Measurements from ENCODE around the gene ZFR2. TPM values are rescaled to one million over a fixed set of nuclear protein-coding genes. Genes with fewer than 3 reads are reported as not detected.
"Not testable (repeated sequence)": the region's sequence is repeated elsewhere in the genome, so short reads cannot be mapped to it uniquely, and the experiment has no call there.

The ZFR2 gene
- total RNA-seq, 2 experiments from 2014 or later, result 0.23 TPM; not detected in 1

DNA sequence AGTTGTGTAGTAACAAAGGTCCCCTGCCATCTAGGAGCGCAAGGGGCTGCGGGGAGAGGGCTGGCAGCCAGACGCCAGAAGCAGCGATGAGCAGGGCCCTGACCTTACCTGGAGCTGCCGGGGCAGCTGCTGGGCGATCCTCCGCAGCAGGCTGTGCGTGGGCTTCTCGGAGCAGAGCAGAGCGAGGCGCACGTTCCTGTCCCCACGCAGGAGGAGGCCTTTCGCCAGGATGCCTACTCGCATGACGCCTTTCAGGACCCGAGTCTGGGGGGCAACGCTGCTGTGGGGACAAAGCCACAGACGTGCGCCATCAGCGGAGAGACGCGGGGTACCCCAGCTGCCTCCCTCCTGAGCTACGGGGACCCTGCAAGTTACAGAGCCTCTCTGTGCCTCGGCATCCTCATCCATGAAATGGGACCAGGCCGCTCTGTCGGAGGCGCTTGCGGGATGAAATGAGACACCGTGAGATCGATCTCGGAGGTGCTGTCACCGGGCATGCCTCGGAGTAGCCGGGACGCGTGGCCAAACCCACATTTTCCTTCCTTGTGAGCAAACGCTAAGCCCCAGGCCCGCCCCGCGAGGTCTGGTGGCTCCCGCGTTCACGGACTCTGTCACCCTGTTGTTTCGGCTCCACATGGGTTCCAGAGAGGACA lies 52.1 kb downstream of the ZFR2 start:
- Mint-ChIP-seq H3K27me3 (no peaks in the 10 kb centered on the region), H3K27ac (no peak overlapping the region), H3K9me3 (peaks cover 4% of the 10 kb centered on the region), H3K4me3 (no peak overlapping the region), H3K4me1 (ENCODE audit: low read depth) (peaks cover 43% of the 10 kb centered on the region), H3K36me3 (ENCODE audit: low read depth) (peaks cover 3% of the 10 kb centered on the region)
- POLR2A ChIA-PET, result no interaction called here
- intact Hi-C loops (cut with micrococcal nuclease), result loop anchor here (10.0 kb wide), 1 partner anchor 52 kb away; the partner anchor contains the start of genes APBA3 and MRPL54
- CTCF ChIA-PET, result interaction anchor here (1.2 to 3.5 kb wide), 2 partner anchors 32 to 54 kb away, joined by 3 to 18 read pairs; partner anchors contain the start of genes APBA3 and MRPL54
- DNase-seq, result no peak
- TF ChIP-seq, protein P1, sequence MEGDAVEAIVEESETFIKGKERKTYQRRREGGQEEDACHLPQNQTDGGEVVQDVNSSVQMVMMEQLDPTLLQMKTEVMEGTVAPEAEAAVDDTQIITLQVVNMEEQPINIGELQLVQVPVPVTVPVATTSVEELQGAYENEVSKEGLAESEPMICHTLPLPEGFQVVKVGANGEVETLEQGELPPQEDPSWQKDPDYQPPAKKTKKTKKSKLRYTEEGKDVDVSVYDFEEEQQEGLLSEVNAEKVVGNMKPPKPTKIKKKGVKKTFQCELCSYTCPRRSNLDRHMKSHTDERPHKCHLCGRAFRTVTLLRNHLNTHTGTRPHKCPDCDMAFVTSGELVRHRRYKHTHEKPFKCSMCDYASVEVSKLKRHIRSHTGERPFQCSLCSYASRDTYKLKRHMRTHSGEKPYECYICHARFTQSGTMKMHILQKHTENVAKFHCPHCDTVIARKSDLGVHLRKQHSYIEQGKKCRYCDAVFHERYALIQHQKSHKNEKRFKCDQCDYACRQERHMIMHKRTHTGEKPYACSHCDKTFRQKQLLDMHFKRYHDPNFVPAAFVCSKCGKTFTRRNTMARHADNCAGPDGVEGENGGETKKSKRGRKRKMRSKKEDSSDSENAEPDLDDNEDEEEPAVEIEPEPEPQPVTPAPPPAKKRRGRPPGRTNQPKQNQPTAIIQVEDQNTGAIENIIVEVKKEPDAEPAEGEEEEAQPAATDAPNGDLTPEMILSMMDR (IDR thresholded peaks at IDR 0.05), result no peak
- ATAC-seq, result no peak

DNA sequence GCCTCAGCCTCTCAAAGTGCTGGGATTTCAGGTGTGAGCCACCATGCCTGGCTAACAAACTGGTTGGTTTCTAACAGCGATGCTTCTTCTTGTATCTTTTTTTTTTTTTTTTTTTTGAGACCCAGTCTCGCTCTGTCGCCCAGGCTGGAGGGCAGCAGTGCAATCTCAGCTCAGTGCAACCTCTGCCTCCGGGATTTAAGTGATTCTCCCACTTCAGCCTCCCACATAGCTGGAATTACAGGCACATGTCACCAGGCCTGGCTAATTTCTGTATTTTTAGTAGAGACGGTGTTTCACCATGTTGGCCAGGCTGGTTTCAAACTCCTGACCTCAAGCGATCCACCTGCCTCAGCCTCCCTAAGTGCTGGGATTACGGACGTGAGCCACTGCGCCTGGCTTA lies 52.7 kb downstream of the ZFR2 start:
- H3K4me3 Mint-ChIP-seq; POLR2A ChIA-PET; ATAC-seq; H3K36me3 Mint-ChIP-seq (ENCODE audit: low read depth); H3K27me3 Mint-ChIP-seq; H3K27ac Mint-ChIP-seq; DNase-seq; H3K9me3 Mint-ChIP-seq: not testable (repeated sequence)
- CTCF ChIA-PET, result interaction anchor here (1.2 to 3.5 kb wide), 4 partner anchors 20 to 149 kb away, joined by 3 to 18 read pairs (median 4); partner anchors contain the start of genes APBA3 and MRPL54
- peaks cover 42% of the 10 kb centered on the region for H3K4me1 Mint-ChIP-seq (ENCODE audit: low read depth)
- intact Hi-C loops (cut with micrococcal nuclease), result loop anchor here (10.0 kb wide), 1 partner anchor 51 kb away; the partner anchor contains the start of genes APBA3 and MRPL54

GRCh38 chr19:3814648-3815047 lies 54.2 kb downstream of the ZFR2 start:
- Mint-ChIP-seq H3K4me3 (no peak overlapping the region), H3K9me3 (peaks cover 4% of the 10 kb centered on the region), H3K4me1 (ENCODE audit: low read depth) (peaks cover 53% of the 10 kb centered on the region), H3K27me3 (no peaks in the 10 kb centered on the region), H3K27ac (peak overlapping the region; percentile 93), H3K36me3 (ENCODE audit: low read depth) (peaks cover 3% of the 10 kb centered on the region)
- POLR2A ChIA-PET, result no interaction called here
- TF ChIP-seq, protein P1 (IDR thresholded peaks at IDR 0.05), result no peak
- DNase-seq (no peak), ATAC-seq (no peak)
- intact Hi-C loops (cut with micrococcal nuclease), result loop anchor here (10.0 kb wide), 1 partner anchor 50 kb away; the partner anchor contains the start of genes APBA3 and MRPL54
- CTCF ChIA-PET, result interaction anchor here (1.3 to 1.5 kb wide), 2 partner anchors 18 to 147 kb away, joined by 3 to 5 read pairs; no protein-coding TSS in a partner anchor

DNA sequence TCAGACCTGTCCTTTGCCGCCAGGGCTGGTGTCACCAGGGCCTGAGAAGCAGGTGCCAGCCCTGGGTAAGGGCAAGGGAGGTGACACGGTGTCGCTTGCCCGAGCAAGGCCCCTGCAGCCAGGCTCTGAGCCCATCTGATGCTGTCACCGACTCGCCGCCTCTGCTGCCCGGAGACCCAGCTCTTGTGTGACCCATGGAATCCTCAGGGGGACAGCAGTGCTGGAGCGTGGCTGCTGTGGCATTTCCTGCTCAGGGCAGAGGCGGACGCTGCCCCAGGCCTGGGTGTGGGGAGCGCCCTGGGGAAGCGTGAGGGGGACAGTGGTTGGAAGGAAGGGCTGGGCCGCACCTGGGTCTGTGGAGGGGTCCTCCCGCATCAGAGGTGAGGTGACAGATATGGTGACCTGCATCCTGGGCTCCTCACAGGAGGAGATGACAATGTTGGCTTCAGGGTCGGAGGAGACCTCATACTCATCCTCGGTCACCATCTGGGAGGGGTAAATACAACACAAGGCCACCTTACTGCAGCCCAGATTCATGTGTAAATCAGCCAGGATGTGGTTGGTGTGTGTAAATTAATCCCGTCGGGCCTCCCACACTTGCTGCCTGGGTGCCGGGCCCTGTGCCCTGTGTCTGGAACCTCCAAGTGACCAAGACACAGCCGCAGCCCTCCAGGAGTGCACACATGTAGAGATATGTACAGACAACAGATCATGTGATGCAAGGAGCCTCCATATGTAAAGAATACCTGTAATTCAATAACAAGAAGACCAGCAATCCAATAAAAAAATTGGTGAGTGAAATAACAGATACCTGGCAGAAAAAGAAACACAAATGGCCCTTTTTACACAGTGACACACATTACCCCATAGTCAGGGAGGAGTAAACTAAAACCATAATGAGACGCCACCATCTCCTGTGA lies 55.1 kb downstream of the ZFR2 start:
- peaks cover 4% of the 10 kb centered on the region for H3K9me3 Mint-ChIP-seq
- ATAC-seq, result no peak
- H3K27me3 Mint-ChIP-seq, result no peaks in the 10 kb centered on the region
- CTCF ChIA-PET, result interaction anchor here (0.6 to 2.6 kb wide), 4 partner anchors 8 to 326 kb away, joined by 3 to 14 read pairs (median 3); no protein-coding TSS in a partner anchor
- H3K4me3 Mint-ChIP-seq, result no peak overlapping the region
- POLR2A ChIA-PET, result interaction anchor here (1.2 to 2.9 kb wide), 6 partner anchors 16 to 51 kb away, joined by 3 to 15 read pairs (median 7); partner anchors contain the start of genes MATK and MRPL54
- H3K4me1 Mint-ChIP-seq (ENCODE audit: low read depth), result peaks cover 51% of the 10 kb centered on the region
- peaks cover 3% of the 10 kb centered on the region for H3K36me3 Mint-ChIP-seq (ENCODE audit: low read depth)
- TF ChIP-seq, protein P1 (IDR thresholded peaks at IDR 0.05), result no peak
- peak; percentile 35 for DNase-seq
- peak overlapping the region; percentile 93 for H3K27ac Mint-ChIP-seq
- intact Hi-C loops (cut with micrococcal nuclease), result loop anchor here (10.0 kb wide), 1 partner anchor 49 kb away; the partner anchor contains the start of genes APBA3 and MRPL54
